ENCODE results near the gene AGFG1.

AGFG1 gene

GRCh38 chr2:227462462-227462951, 9.4 kb upstream of the AGFG1 start:
- DNase-seq (ENCODE audit: low read depth) = no peak

GRCh38 chr2:227462972-227463931, 8.7 kb upstream of the AGFG1 start:
- no peak for DNase-seq (ENCODE audit: low read depth)

- no peak for DNase-seq (ENCODE audit: low read depth)
Observed at GRCh38 chr2:227464361-227464760, 7.6 kb upstream of the AGFG1 start.

GRCh38 chr2:227464851-227465250, 7.1 kb upstream of the AGFG1 start:
- DNase-seq (ENCODE audit: low read depth) = no peak

- DNase-seq (ENCODE audit: low read depth) = no peak
Observed at GRCh38 chr2:227466887-227467600, 4.9 kb upstream of the AGFG1 start.

- no peak for DNase-seq (ENCODE audit: low read depth)
Observed at GRCh38 chr2:227471412-227471811, 544 bp upstream of the AGFG1 start.

- DNase-seq (ENCODE audit: low read depth) = no peak
Observed at GRCh38 chr2:227472265-227473121, 537 bp downstream of the AGFG1 start.

- DNase-seq (ENCODE audit: low read depth) = no peak
Observed at GRCh38 chr2:227473122-227473461, 1.1 kb downstream of the AGFG1 start.

- no peak for DNase-seq (ENCODE audit: low read depth)
Observed at GRCh38 chr2:227473806-227474205, 1.9 kb downstream of the AGFG1 start.

- DNase-seq (ENCODE audit: low read depth) = no peak
Observed at GRCh38 chr2:227474410-227474809, 2.5 kb downstream of the AGFG1 start.

- DNase-seq (ENCODE audit: low read depth) = no peak
Observed at GRCh38 chr2:227477291-227477690, 5.3 kb downstream of the AGFG1 start.

- DNase-seq (ENCODE audit: low read depth) = no peak
Observed at GRCh38 chr2:227479865-227480475, 8.0 kb downstream of the AGFG1 start.

GRCh38 chr2:227480528-227480927, 8.6 kb downstream of the AGFG1 start:
- no peak for DNase-seq (ENCODE audit: low read depth)

GRCh38 chr2:227482638-227483340, 10.8 kb downstream of the AGFG1 start:
- no peak for DNase-seq (ENCODE audit: low read depth)

- DNase-seq (ENCODE audit: low read depth) = no peak
Observed at GRCh38 chr2:227485429-227485828, 13.5 kb downstream of the AGFG1 start.

- DNase-seq (ENCODE audit: low read depth) = no peak
Observed at GRCh38 chr2:227486688-227487087, 14.7 kb downstream of the AGFG1 start.

GRCh38 chr2:227488045-227488444, 16.1 kb downstream of the AGFG1 start:
- DNase-seq (ENCODE audit: low read depth) = no peak

- DNase-seq (ENCODE audit: low read depth) = no peak
Observed at GRCh38 chr2:227491386-227491785, 19.4 kb downstream of the AGFG1 start.

GRCh38 chr2:227493524-227493923, 21.6 kb downstream of the AGFG1 start:
- DNase-seq (ENCODE audit: low read depth) = no peak

GRCh38 chr2:227497158-227497557, 25.2 kb downstream of the AGFG1 start:
- DNase-seq (ENCODE audit: low read depth) = no peak

All from HS-5 (cell line).